Measurements from ENCODE around the gene MERTK.

DNA sequence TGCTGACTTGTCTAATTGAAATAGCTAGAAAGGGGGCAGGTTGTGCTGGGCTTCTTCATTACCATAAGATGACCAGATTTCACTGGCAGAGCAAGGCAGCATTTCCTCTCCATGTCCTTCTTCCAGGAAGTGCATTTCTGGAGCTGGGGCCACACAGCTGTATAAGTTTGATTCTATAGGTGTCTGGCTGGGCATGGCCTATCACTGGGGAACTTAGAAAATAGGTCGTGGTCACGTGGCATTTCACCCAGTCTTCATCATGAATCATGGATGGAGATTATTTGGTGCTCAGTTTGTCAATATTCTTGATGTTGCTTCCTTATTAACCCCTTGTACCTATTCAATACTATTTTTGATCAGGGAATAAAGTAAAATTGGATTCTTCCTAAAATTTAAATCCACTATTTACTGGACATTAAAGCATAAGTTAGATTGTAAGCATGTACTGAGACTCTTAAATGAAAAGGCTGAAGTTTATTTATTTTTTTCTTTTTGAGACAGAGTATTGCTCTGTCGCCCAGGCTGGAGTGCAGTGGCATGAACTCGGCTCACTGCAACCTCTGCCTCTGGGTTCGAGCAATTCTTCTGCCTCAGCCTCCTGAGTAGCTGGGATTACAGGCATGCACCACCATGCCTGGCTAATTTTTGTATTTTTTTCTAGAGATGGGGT lies 107.1 kb downstream of the MERTK start:
- no peak for TF ChIP-seq POLR2A (IDR thresholded peaks at IDR 0.05)
- TF ChIP-seq, protein P1, sequence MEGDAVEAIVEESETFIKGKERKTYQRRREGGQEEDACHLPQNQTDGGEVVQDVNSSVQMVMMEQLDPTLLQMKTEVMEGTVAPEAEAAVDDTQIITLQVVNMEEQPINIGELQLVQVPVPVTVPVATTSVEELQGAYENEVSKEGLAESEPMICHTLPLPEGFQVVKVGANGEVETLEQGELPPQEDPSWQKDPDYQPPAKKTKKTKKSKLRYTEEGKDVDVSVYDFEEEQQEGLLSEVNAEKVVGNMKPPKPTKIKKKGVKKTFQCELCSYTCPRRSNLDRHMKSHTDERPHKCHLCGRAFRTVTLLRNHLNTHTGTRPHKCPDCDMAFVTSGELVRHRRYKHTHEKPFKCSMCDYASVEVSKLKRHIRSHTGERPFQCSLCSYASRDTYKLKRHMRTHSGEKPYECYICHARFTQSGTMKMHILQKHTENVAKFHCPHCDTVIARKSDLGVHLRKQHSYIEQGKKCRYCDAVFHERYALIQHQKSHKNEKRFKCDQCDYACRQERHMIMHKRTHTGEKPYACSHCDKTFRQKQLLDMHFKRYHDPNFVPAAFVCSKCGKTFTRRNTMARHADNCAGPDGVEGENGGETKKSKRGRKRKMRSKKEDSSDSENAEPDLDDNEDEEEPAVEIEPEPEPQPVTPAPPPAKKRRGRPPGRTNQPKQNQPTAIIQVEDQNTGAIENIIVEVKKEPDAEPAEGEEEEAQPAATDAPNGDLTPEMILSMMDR (IDR thresholded peaks at IDR 0.05) = no peak

Measured in right lobe of liver (tissue), 4 donors.